ENCODE results near the gene MORC4.

The MORC4 gene

GRCh38 chrX:106952089-106952488, 47.9 kb downstream of the MORC4 start:
- no peak for DNase-seq

- no peak for DNase-seq
These were observed 48.8 kb downstream of the MORC4 start for GRCh38 chrX:106951230-106951629.

- no peak for DNase-seq
These were observed 49.6 kb downstream of the MORC4 start for GRCh38 chrX:106950381-106950780.

- no peak for DNase-seq
These were observed 50.6 kb downstream of the MORC4 start for GRCh38 chrX:106949366-106949765.

GRCh38 chrX:106948641-106949040, 51.4 kb downstream of the MORC4 start:
- DNase-seq, result no peak

- no peak for DNase-seq
These were observed 53.5 kb downstream of the MORC4 start for GRCh38 chrX:106946464-106946863.

- DNase-seq, result no peak
These were observed 59.9 kb downstream of the MORC4 start for GRCh38 chrX:106940068-106940467.

GRCh38 chrX:106939566-106939965, 60.4 kb downstream of the MORC4 start:
- no peak for DNase-seq

GRCh38 chrX:106936246-106936645, 63.8 kb downstream of the MORC4 start:
- DNase-seq, result no peak

- DNase-seq, result no peak
These were observed 64.8 kb downstream of the MORC4 start for GRCh38 chrX:106935175-106935574.

GRCh38 chrX:106933538-106933961, 66.5 kb downstream of the MORC4 start:
- DNase-seq, result no peak

GRCh38 chrX:106932960-106933537, 67.0 kb downstream of the MORC4 start:
- DNase-seq, result no peak

GRCh38 chrX:106932492-106932923, 67.5 kb downstream of the MORC4 start:
- DNase-seq, result no peak

- DNase-seq, result no peak
These were observed 68.1 kb downstream of the MORC4 start for GRCh38 chrX:106931831-106932491.

- DNase-seq, result no peak
These were observed 71.8 kb downstream of the MORC4 start for GRCh38 chrX:106928227-106928626.

- DNase-seq, result no peak
These were observed 72.3 kb downstream of the MORC4 start for GRCh38 chrX:106927700-106928099.

- DNase-seq, result no peak
These were observed 73.0 kb downstream of the MORC4 start for GRCh38 chrX:106927023-106927422.

GRCh38 chrX:106921637-106922036, 78.4 kb downstream of the MORC4 start:
- no peak for DNase-seq

- DNase-seq, result no peak
These were observed 80.0 kb downstream of the MORC4 start, which contains the start of gene CLDN2 for GRCh38 chrX:106919932-106920452. Gene CLDN2 (plus strand): TSS chrX:106920402. CDS start chrX:106928229, 7,827 bp downstream.

GRCh38 chrX:106917830-106918500, 82.0 kb downstream of the MORC4 start:
- DNase-seq, result no peak

- DNase-seq, result no peak
These were observed 87.1 kb downstream of the MORC4 start for GRCh38 chrX:106912864-106913263.

- DNase-seq, result no peak
These were observed 93.7 kb downstream of the MORC4 start for GRCh38 chrX:106906361-106906760.

- DNase-seq, result no peak
These were observed 94.8 kb downstream of the MORC4 start for GRCh38 chrX:106905064-106905708.
